Astrocyte (in vitro differentiated cells and primary cell): ENCODE results near the gene SHB.

Experiments used
- EZH2 ChIP-seq: IDR thresholded peaks from 2 replicates; pipeline ENCODE4 v1.6.1; 2012; ENCODE audit warnings: mild to moderate bottlenecking, low read length, inconsistent platforms; ENCODE audit not compliant: insufficient read depth
- TF ChIP-seq, protein P1 (sequence below): IDR thresholded peaks from 2 replicates; pipeline ENCODE4 v1.5.1; 2011; ENCODE audit warnings: low read depth, mild to moderate bottlenecking, inconsistent platforms, low read length, moderate library complexity; ENCODE audit not compliant: insufficient read depth

DNA sequence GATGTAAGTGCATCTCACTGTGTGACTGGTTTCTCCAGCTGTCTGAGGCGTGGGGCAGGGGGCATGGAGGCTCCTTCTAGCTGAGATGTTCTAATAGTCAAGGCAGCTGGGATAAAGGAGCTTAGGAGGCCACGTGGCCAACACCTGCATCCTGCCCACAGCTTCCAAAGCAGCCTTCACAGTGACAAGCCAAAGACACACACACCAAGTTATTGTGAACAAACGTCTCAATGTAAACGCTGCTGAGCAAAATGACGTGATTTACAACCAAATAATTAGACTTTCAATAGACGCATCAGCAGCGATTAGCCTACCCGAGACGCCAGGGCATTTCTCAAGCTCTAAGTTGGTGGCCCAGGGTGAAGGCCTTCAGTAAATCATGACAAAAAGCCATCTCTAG lies 141.9 kb downstream of the SHB start:
- TF ChIP-seq, protein P1, sequence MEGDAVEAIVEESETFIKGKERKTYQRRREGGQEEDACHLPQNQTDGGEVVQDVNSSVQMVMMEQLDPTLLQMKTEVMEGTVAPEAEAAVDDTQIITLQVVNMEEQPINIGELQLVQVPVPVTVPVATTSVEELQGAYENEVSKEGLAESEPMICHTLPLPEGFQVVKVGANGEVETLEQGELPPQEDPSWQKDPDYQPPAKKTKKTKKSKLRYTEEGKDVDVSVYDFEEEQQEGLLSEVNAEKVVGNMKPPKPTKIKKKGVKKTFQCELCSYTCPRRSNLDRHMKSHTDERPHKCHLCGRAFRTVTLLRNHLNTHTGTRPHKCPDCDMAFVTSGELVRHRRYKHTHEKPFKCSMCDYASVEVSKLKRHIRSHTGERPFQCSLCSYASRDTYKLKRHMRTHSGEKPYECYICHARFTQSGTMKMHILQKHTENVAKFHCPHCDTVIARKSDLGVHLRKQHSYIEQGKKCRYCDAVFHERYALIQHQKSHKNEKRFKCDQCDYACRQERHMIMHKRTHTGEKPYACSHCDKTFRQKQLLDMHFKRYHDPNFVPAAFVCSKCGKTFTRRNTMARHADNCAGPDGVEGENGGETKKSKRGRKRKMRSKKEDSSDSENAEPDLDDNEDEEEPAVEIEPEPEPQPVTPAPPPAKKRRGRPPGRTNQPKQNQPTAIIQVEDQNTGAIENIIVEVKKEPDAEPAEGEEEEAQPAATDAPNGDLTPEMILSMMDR, result no peak
- TF ChIP-seq EZH2, result no peak
